Measurements from ENCODE around the gene CADM2.

DNA sequence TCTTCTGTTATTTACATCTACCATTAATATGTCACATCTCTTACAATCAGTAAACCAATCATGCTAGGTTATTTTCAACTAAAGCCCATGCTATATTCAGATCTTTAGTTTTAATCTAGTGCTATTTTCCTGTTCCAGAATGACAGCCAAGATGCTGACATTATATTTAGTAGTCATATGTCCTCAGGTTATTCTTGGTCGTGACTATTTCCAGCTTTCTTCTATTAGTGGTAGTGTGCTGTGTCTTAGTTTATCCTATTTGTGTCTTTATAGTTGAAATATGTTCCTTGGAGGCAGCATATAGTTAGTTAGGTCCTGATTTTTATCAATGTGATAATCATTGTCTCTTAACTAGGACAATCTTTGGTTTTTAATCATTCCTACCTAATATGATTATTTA, 566.5 kb downstream of the CADM2 start:
- TF ChIP-seq, protein P1, sequence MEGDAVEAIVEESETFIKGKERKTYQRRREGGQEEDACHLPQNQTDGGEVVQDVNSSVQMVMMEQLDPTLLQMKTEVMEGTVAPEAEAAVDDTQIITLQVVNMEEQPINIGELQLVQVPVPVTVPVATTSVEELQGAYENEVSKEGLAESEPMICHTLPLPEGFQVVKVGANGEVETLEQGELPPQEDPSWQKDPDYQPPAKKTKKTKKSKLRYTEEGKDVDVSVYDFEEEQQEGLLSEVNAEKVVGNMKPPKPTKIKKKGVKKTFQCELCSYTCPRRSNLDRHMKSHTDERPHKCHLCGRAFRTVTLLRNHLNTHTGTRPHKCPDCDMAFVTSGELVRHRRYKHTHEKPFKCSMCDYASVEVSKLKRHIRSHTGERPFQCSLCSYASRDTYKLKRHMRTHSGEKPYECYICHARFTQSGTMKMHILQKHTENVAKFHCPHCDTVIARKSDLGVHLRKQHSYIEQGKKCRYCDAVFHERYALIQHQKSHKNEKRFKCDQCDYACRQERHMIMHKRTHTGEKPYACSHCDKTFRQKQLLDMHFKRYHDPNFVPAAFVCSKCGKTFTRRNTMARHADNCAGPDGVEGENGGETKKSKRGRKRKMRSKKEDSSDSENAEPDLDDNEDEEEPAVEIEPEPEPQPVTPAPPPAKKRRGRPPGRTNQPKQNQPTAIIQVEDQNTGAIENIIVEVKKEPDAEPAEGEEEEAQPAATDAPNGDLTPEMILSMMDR (conservative IDR thresholded peaks at IDR 0.05; ENCODE audit: low read depth, low read length), result no peak
- TF ChIP-seq EZH2 (IDR thresholded peaks at IDR 0.05; ENCODE audit: low read length, unreplicated experiment), result no peak
- TF ChIP-seq EZH2phosphoT487 (IDR thresholded peaks at IDR 0.05; ENCODE audit: borderline replicate concordance, low read length), result no peak
